ENCODE data around the gene OMG.

The OMG gene

GRCh38 chr17:31327534-31328159, 30.6 kb upstream of the OMG start:
- Histone ChIP-seq H3K9me3 (no peaks in the 10 kb centered on the region), H3K27me3 (no peaks in the 10 kb centered on the region), H3K27ac (no peak overlapping the region), H3K36me3 (peaks cover 13 to 27% (median 19%) of the 10 kb centered on the region in 3 donors), H3K4me3 (no peak overlapping the region), H3K4me1 (no peaks in the 10 kb centered on the region)
- no peak for DNase-seq
- intact Hi-C loops (cut with DNase I; ENCODE audit: low total_unique reads): no loop called here
- TF ChIP-seq, protein P1, sequence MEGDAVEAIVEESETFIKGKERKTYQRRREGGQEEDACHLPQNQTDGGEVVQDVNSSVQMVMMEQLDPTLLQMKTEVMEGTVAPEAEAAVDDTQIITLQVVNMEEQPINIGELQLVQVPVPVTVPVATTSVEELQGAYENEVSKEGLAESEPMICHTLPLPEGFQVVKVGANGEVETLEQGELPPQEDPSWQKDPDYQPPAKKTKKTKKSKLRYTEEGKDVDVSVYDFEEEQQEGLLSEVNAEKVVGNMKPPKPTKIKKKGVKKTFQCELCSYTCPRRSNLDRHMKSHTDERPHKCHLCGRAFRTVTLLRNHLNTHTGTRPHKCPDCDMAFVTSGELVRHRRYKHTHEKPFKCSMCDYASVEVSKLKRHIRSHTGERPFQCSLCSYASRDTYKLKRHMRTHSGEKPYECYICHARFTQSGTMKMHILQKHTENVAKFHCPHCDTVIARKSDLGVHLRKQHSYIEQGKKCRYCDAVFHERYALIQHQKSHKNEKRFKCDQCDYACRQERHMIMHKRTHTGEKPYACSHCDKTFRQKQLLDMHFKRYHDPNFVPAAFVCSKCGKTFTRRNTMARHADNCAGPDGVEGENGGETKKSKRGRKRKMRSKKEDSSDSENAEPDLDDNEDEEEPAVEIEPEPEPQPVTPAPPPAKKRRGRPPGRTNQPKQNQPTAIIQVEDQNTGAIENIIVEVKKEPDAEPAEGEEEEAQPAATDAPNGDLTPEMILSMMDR (IDR thresholded peaks at IDR 0.05): no peak

DNA sequence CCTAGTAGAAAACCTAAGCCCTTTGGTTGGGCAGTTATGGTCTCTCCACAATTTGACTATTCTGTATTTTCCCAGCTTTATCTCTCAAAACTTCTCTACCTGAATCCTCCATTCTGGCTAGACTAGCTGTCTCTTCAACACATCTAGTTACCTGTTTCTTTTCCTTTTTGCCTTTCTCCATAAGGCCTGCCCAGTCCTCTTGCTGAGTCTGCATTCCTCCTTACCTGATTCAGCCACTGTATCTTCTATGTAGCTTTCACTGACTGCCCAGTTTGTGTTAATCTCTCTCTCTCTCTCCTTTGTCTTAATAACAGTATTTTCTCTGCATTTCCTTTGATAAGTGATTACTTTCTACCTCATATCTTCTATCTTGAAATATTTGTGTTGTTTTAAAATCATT, 26.5 kb upstream of the OMG start:
- TF ChIP-seq, protein P1 (IDR thresholded peaks at IDR 0.05): no peak
- intact Hi-C loops (cut with DNase I; ENCODE audit: low total_unique reads): no loop called here
- no peaks in the 10 kb centered on the region for H3K27me3 ChIP-seq
- H3K4me1 ChIP-seq: no peaks in the 10 kb centered on the region
- no peak for DNase-seq
- H3K27ac ChIP-seq: no peak overlapping the region
- H3K4me3 ChIP-seq: no peak overlapping the region
- no peaks in the 10 kb centered on the region for H3K9me3 ChIP-seq
- H3K36me3 ChIP-seq: peaks cover 13 to 27% (median 19%) of the 10 kb centered on the region in 3 donors

DNA sequence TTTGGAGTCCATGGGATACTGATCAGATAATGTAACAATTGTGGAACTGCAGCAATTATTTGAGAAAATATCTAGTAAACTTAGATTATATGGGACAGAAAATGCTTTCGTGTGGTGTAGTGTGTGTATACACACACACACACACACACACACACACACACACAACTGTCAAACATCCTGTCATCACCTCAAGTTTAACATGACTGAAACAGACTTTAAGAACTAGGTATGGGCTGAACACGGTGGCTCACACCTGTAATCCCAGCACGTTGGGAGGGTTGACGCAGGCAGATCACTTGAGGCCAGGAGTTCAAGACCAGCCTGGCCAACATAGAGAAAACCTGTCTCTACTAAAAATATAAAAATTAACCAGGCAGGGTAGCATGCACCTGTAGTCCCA, 24.9 kb upstream of the OMG start:
- Histone ChIP-seq H3K27ac (no peak overlapping the region), H3K36me3 (peaks cover 7 to 17% (median 12%) of the 10 kb centered on the region in 3 donors), H3K4me1 (no peaks in the 10 kb centered on the region), H3K27me3 (no peaks in the 10 kb centered on the region), H3K4me3 (no peak overlapping the region), H3K9me3 (no peaks in the 10 kb centered on the region)
- intact Hi-C loops (cut with DNase I; ENCODE audit: low total_unique reads): no loop called here
- DNase-seq: no peak
- TF ChIP-seq, protein P1 (IDR thresholded peaks at IDR 0.05): no peak

- intact Hi-C loops (cut with DNase I; ENCODE audit: low total_unique reads): no loop called here
Measured at GRCh38 chr17:31321481-31321880, 24.4 kb upstream of the OMG start, which contains the start of gene EVI2A. Gene EVI2A (minus strand): TSS chr17:31321622. CDS start chr17:31319013, 2,609 bp downstream.

DNA sequence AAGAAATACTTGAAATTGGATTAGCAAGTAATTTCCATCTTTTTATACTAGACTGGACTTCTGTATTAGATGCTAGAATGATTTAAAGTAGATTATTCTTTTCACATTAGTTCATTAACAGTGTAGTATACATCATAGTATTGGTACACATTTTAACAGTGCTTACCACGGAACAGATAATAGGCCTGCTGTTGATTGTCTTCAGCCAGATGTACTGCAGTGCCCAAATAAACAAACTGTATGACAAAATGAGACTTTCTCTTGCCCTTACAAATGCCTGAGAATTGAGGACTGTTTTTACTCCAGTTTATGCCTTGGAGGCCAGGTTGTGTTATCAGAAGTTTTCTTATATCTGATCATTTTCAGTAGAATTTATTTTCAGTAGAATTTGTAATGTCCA, 23.8 kb upstream of the OMG start:
- H3K36me3 ChIP-seq: peaks cover 0 to 5% (median 2%) of the 10 kb centered on the region in 3 donors
- H3K27ac ChIP-seq: no peak overlapping the region
- TF ChIP-seq, protein P1 (IDR thresholded peaks at IDR 0.05): no peak
- intact Hi-C loops (cut with DNase I; ENCODE audit: low total_unique reads): no loop called here
- DNase-seq: no peak
- no peaks in the 10 kb centered on the region for H3K27me3 ChIP-seq
- H3K4me3 ChIP-seq: peak overlapping the region; percentile 15 to 17
- no peaks in the 10 kb centered on the region for H3K9me3 ChIP-seq
- H3K4me1 ChIP-seq: no peaks in the 10 kb centered on the region

More at GRCh38 chr17:31321481-31321880, 24.4 kb upstream of the OMG start, which contains the start of gene EVI2A:
- Histone ChIP-seq H3K4me1 (no peaks in the 10 kb centered on the region), H3K27ac (no peak within 1 kb of the TSS), H3K9me3 (no peaks in the 10 kb centered on the region), H3K27me3 (no peaks in the 10 kb centered on the region), H3K4me3 (peak within 1 kb of the TSS; percentile 15 to 17), H3K36me3 (peaks cover 4 to 12% (median 9%) of the 10 kb centered on the region in 3 donors)
- TF ChIP-seq, protein P1 (IDR thresholded peaks at IDR 0.05): no peak
- peak in 1 of 2 donors; percentile 50 for DNase-seq
